ENCODE data around the gene NKIRAS1.

The NKIRAS1 gene

DNA sequence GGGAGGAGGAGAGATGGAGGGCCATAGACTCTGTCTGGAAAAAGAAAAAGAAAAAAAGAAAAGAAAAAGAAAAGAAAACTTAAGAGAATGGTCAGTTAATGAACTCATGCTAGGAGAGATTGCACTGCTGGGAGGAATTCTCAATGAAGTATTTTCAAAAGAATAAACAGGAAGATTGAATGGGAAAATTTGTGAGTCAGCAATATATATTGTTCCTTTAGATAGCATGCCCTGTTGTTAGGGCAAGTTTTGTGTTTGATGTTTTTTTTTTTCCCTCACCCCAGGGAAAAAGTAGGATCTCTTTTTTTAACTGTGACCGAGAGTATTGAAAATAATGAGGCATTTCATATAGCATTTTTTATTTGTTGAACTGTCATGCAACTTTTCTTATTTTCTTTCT is 20.5 kb upstream of the NKIRAS1 start:
- H3K9me3 ChIP-seq (ENCODE audit: insufficient read depth, low read length), result no peaks in the 10 kb centered on the region
- TF ChIP-seq EZH2phosphoT487 (conservative IDR thresholded peaks at IDR 0.05; ENCODE audit: low read length), result no peak
- TF ChIP-seq, protein P1, sequence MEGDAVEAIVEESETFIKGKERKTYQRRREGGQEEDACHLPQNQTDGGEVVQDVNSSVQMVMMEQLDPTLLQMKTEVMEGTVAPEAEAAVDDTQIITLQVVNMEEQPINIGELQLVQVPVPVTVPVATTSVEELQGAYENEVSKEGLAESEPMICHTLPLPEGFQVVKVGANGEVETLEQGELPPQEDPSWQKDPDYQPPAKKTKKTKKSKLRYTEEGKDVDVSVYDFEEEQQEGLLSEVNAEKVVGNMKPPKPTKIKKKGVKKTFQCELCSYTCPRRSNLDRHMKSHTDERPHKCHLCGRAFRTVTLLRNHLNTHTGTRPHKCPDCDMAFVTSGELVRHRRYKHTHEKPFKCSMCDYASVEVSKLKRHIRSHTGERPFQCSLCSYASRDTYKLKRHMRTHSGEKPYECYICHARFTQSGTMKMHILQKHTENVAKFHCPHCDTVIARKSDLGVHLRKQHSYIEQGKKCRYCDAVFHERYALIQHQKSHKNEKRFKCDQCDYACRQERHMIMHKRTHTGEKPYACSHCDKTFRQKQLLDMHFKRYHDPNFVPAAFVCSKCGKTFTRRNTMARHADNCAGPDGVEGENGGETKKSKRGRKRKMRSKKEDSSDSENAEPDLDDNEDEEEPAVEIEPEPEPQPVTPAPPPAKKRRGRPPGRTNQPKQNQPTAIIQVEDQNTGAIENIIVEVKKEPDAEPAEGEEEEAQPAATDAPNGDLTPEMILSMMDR (IDR thresholded peaks at IDR 0.05; ENCODE audit: insufficient read depth, low read length, poor library complexity, severe bottlenecking), result no peak
- no peaks in the 10 kb centered on the region for H3K9me2 ChIP-seq (replicated peaks; ENCODE audit: insufficient read depth, low read length)
- no peak overlapping the region for H3K4me3 ChIP-seq (ENCODE audit: insufficient read depth, low read length, poor library complexity, severe bottlenecking)
- H3K79me2 ChIP-seq (ENCODE audit: insufficient read depth, low read length), result no peaks in the 10 kb centered on the region
- H2AFZ ChIP-seq (ENCODE audit: low read depth, low read length, severe bottlenecking), result no peak overlapping the region
- no peak overlapping the region for H3K4me2 ChIP-seq (ENCODE audit: low read depth, low read length, poor library complexity, severe bottlenecking)
- no peaks in the 10 kb centered on the region for H3F3A ChIP-seq (ENCODE audit: insufficient read depth)
- H3K27ac ChIP-seq (ENCODE audit: low read depth, low read length), result no peak overlapping the region
- no peaks in the 10 kb centered on the region for H3K27me3 ChIP-seq (ENCODE audit: low read length)
- H4K20me1 ChIP-seq (ENCODE audit: low read depth, low read length), result no peaks in the 10 kb centered on the region
- no peaks in the 10 kb centered on the region for H3K36me3 ChIP-seq (ENCODE audit: low read length)
- no peak overlapping the region for H3K9ac ChIP-seq (ENCODE audit: low read length)

- Histone ChIP-seq H3F3A (ENCODE audit: insufficient read depth) (no peaks in the 10 kb centered on the region), H3K27ac (ENCODE audit: low read depth, low read length) (no peak overlapping the region), H2AFZ (ENCODE audit: low read depth, low read length, severe bottlenecking) (no peak overlapping the region), H3K27me3 (ENCODE audit: low read length) (no peaks in the 10 kb centered on the region), H3K9me3 (ENCODE audit: insufficient read depth, low read length) (no peaks in the 10 kb centered on the region), H3K4me2 (ENCODE audit: low read depth, low read length, poor library complexity, severe bottlenecking) (no peak overlapping the region), H3K9me2 (replicated peaks; ENCODE audit: insufficient read depth, low read length) (no peaks in the 10 kb centered on the region), H4K20me1 (ENCODE audit: low read depth, low read length) (no peaks in the 10 kb centered on the region), H3K79me2 (ENCODE audit: insufficient read depth, low read length) (no peaks in the 10 kb centered on the region), H3K9ac (ENCODE audit: low read length) (no peak overlapping the region), H3K4me3 (ENCODE audit: insufficient read depth, low read length, poor library complexity, severe bottlenecking) (no peak overlapping the region), H3K36me3 (ENCODE audit: low read length) (no peaks in the 10 kb centered on the region)
- TF ChIP-seq, protein P1 (IDR thresholded peaks at IDR 0.05; ENCODE audit: insufficient read depth, low read length, poor library complexity, severe bottlenecking), result no peak
- TF ChIP-seq EZH2phosphoT487 (conservative IDR thresholded peaks at IDR 0.05; ENCODE audit: low read length), result no peak
Measured at GRCh38 chr3:23934253-23934652, 17.5 kb upstream of the NKIRAS1 start.

DNA sequence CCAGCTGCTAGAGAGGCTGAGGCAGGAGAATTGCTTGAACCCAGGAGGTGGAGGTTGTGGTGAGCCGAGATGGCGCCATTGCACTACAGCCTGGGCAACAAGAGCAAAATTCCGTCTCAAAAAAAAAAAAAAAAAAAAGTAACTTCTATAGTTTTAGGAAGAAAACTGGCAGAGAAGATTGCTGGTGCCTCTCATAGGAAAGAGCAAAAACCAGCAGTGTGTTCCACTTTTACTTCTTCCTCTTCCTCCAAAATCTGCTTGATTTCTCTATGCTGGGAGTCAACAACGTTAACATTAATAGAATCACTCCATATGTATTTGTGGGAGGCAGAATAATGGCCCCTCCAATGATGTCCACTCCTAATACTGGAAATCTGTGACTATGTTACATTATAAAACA is 15.8 kb upstream of the NKIRAS1 start:
- Histone ChIP-seq H3K9me2 (replicated peaks; ENCODE audit: insufficient read depth, low read length) (no peaks in the 10 kb centered on the region), H3K79me2 (ENCODE audit: insufficient read depth, low read length) (no peaks in the 10 kb centered on the region), H3K36me3 (ENCODE audit: low read length) (no peaks in the 10 kb centered on the region), H3K9me3 (ENCODE audit: insufficient read depth, low read length) (no peaks in the 10 kb centered on the region), H4K20me1 (ENCODE audit: low read depth, low read length) (no peaks in the 10 kb centered on the region), H3K4me3 (ENCODE audit: insufficient read depth, low read length, poor library complexity, severe bottlenecking) (no peak overlapping the region), H3K27ac (ENCODE audit: low read depth, low read length) (no peak overlapping the region), H3K9ac (ENCODE audit: low read length) (no peak overlapping the region), H2AFZ (ENCODE audit: low read depth, low read length, severe bottlenecking) (no peak overlapping the region), H3K27me3 (ENCODE audit: low read length) (no peaks in the 10 kb centered on the region), H3K4me2 (ENCODE audit: low read depth, low read length, poor library complexity, severe bottlenecking) (no peak overlapping the region), H3F3A (ENCODE audit: insufficient read depth) (no peaks in the 10 kb centered on the region)
- TF ChIP-seq, protein P1 (IDR thresholded peaks at IDR 0.05; ENCODE audit: insufficient read depth, low read length, poor library complexity, severe bottlenecking), result no peak
- TF ChIP-seq EZH2phosphoT487 (conservative IDR thresholded peaks at IDR 0.05; ENCODE audit: low read length), result no peak
